HG03460 (cell line): ENCODE data around the gene MAP3K14.

Source experiments
- ATAC-seq: cut with Tn5 transposase; IDR thresholded peaks from one replicate; pipeline ENCODE4 v1.9.1; 2021; ENCODE audit not compliant: unreplicated experiment

Gene MAP3K14

DNA sequence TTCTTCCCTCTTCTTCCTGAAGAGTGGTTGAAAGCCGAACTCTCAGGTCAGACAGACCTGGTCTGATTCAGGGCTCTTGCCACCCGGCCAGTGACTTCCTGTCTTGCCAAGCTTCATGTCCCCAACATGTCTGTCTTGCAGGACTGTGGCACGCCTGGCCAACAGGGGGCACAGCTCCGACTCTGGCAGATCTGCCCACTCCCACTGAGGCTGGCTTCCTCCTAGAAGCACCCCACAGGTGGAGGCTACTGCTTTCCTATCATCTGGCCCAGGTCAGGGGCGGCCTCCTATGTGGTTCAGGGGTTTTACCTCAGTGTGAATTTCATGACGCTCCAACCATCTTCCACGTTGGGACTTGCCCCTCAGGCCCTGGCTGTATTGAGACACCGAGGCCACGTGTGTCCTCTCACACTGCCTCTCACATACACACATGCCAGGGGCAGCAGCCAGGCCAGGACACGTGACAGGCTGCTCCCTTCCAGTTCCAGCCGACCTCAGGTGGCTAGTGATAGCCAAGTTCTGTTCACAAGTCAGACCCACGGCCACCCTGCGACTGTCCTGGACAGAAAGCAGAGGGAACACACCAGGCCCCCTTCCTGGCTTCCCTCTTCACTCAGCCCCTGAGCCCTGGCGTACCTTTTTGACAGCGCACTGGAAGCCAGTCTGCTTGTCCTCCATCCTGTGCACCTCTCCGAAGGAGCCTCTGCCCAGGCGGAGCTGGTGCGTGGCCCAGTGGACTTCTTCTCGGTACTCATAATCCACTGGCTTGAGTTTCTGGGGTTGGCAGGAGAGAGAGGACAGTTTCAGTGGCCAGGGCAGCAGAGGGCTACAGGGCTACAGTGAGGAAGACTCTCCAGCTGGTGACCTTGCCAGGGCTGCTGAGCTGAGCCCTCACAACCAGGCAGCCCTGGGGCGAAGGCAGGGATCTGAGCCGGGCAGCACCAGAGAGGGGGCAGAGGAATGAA lies 32.4 kb downstream of the MAP3K14 start:
- ATAC-seq: no peak

DNA sequence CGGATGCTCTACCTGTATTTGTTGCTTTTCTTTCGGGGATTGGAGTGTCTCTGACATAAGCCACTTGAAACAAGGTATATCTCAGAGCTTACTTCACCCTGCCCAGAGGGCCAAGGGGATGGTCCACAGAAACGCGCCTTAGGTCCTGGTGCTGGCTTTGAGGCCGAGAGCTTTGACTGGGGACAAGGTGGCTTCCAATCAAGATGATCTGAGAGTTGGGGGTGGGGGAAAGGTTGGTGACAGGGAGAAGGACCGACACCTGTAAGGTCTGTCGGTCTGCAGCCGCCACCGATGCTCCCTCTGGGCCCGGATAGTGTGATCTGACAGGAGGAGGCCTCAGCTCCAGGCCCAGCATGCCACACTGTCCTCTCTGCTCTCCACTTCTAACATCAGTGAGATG lies 33.1 kb downstream of the MAP3K14 start:
- no peak for ATAC-seq

DNA sequence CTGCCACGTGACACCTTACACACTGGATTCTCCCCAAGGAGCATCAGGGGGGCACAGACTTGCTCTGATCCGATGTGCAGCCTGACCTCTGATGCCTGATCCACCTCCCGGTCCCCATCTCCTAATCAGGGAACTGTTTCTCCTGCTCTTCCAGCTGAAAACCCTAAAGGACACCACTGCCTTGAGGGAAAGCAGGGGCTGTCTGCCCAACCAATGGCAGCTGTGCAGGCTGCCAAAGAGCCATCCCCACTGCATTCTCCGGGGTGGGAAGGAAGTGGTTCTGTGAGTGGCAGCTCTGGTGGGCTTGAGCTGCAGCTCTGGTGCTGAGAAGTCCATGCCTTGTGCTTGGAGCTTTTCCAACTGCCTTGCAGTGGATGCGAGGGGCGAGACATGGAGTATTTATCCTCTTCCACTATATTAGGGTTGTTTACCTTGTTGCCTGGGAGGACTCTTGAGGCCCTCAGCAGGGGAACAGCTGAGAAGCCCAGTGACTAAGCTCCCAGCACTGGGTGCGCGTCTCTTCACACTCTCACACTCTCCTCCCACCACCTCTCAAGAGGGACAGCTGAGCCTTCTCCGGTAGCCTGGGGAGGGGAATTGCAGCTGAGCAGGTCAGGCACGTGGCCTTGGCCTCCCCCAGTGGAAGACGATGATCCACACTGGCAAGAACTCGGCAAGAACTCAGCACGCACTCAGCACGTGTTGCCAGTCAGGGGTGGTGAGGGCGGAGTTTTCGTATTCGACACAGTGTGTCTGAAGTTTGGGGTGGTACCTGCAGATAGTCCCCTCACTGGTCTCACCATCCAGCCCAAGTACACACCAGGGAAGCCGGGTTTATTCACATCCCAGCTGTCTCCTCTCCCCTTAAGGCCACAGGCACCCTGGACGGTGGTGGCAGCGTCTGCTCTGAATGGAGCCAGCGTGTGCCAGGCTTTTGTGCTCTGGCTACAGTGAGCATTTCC lies 33.9 kb downstream of the MAP3K14 start:
- no peak for ATAC-seq

DNA sequence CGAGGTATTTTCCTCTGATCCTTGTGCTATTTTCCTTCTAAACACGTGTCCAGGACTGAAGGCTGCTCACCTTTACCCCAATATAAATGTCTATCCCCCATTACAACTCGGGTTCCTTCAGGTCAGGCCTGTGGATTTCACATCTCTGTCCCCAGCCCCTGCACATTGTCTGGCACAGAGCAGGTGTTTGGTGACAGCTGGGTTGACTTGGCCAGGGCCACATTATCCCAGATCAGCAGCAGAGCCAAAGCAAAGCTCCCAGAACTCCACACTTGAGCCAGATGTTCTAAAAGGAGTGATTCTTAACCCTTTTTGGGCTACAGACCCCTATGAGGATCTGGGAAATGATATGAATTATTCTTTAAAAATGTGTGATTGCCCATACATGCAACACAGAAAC lies 36.9 kb downstream of the MAP3K14 start:
- no peak for ATAC-seq

DNA sequence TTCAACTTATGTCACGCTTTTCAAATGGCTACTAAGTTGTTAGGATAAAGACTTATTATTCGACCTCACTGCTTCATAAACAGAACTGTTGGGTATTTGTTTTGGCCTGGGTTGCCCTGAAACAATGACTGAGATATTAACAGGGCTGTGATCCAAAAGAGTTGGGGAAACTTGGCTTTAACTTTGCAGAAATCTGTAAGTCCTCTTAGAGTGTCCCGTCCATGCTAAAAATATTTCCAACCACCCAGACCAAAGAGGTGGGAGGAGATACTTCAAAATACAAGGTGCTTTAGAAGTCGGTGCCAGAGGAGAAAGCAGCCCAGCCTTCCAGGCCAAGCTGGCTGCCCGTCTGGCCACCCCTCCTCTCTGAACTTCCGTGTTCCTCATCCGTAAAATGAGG lies 38.8 kb downstream of the MAP3K14 start:
- ATAC-seq: no peak

DNA sequence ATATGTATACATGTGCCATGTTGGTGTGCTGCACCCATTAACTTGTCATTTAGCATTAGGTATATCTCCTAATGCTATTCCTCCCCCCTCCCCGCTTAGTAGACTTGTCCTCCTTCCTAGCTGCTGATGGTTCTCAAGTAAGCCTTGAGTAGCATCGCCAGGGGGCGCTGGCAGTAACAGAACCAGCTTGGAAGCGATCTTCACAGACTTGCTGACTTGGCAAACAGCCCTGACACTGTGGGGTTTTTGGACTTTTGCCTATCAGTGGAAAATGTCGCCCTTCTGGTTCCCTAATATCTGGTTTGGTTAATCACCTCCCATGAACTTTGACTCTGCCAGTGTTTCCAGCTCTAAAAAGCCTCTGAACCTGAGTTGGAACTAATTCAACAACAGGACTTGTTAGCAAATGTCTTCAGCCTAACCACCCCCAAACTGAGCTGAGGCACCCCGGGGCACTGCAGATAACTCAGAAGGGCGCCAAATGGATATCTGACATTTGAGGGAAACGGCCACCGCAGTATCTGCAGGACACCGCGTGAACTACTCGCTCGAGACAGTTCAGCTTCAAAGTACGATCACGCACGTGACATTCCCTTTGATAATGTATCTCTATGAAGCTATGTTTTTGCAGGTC lies 39.5 kb downstream of the MAP3K14 start:
- no peak for ATAC-seq

DNA sequence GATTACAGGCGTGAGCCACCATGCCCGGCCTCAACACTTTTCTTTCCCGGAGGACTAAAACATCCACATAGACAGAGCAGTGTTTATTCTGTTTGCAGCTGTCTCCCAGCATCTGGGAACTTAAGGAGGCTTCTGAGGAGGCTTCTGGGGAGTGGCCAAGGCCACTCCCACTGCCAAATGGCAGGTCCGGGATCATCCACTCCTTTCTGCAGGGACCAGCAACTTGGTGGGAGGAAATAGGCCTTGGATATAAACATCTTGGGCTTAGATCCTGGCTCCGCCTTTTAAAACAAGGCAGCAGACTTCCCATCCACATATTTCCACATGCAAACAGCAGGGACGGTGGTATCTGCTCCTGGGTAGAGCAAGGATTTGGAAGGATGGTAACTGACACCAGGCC lies 40.8 kb downstream of the MAP3K14 start:
- no peak for ATAC-seq

DNA sequence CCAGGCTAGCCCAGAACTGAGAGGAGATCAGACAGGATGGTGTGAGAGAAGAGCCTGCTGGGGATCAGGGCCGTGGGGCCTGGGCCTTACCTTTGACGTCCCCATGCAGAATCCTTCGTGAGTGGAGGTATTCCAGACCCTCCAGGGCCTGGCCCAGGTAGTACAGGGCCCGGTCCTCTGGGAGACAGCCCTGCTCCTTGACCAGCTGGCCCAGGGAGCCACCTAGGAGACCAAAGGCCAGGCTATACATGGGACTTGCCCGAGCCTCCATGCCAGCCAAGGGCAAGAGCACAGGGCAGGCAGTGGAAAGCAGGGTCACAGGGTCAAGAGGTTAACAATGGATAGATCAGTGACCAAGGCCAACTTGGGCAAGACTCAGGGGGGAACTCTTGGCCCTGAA lies 42.8 kb downstream of the MAP3K14 start:
- no peak for ATAC-seq

DNA sequence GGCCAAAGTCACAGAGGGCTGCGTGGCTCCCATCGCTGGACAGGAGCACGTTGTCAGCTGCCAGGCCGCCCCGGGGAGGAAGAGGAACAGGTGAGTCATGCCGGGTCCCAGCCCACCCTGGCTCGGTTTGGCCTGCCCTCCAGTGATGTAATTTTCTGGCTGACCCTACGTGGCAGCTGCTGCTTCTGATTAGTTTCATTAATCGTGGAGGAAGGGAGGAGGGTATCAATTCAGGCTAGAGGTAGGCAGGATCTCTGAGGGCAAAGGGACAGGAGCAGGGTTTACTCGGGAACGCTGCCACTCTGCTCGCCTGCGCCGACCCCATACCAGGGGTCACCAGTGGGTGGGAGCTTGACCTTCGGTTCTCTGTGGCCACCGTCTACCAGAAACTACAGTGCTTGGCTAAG lies 43.3 kb downstream of the MAP3K14 start:
- ATAC-seq: no peak

DNA sequence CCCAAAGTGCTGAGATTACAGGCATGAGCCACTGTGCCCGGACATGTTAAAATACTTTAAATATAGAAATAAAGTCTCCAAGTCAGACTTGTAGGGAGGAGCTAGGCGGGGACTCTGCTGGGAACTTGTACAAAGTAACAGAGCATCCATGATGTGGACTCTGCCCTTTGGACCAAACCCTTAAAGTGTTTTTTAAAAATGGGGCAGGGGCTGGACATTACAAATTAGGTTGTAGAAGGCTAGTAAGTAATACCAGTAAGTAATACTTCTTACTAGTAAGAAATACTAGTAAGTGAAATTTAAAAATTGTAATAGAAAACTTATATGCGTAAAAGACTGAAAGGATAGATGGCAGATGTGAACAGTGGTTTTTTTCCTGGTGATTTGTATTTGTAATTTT lies 45.2 kb downstream of the MAP3K14 start:
- ATAC-seq: no peak

DNA sequence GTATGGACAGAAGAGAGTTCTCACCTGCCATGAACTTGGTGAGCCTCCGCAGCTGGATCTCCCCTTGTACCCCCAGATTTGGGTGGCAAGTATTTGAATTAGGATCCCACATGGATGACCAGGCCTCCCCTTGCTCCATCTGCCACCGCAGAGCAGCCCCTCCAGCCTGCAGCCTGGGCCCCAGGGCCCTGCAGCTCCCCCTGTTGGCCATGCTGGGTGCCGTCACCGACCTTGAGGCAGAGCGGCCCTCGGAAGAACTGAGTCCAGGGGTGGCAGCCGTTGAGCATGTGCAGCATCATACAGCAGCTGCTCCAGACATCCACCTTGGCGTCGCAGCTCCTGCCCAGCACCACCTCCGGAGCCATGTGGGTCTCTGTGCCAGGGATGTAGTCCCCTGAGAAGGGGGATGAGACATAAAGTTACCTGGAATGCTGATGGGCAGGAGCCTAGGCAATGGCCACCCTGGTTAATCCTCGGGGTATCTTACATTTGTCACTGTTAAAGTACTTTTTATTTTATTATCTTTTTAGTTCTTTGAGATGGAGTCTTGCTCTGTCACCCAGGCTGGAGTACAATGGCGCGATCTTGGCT lies 45.9 kb downstream of the MAP3K14 start:
- no peak for ATAC-seq

DNA sequence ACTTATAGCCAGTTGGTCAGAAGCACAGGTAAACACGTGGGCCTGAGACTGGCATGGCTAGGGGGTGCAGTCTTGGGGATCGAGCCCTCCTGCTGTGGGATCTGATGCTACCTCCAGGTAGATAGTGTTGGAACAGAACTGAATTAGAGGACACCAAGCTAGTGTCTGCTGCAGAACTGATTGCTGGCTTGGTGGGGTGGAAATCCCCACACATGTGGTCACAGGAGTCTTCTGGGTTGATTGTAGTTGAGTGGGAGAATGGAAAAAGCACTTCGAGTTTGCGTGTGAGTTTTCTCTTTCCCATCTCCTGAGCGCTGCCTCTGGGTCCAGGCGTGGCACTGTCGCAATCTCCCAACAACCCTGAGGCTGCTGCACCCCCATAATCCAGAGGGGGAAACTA lies 46.9 kb downstream of the MAP3K14 start:
- ATAC-seq: no peak

DNA sequence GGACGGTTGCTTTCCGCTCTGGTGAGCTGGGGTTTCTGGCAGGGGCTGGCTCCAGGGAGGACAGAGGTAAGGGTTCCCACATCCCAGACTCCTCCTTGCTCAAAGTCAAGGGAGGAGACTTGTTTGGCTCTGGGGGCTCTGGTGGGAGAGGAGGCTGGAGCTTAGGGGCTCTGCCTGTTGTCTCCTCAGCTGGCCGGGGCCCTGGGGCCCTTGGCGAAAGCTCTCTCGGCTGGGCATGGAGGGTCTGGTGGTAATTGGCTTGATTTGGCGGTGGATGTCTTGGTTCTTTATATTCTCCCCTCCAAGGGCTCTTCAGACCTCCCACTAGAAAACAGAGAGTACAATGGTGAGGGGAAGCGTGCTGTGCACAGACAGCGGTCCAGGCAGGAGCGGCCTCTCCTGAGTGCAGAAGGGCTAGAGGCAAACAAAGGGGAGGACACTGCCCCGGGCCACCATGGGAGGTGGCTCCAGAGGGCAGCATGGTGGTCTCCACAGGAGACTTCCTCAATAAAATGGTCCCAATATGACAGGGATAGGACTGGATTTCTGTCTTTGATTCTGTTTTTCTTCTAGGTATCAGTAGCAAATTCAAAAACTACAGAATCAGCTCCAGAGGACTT lies 49.3 kb downstream of the MAP3K14 start:
- no peak for ATAC-seq

DNA sequence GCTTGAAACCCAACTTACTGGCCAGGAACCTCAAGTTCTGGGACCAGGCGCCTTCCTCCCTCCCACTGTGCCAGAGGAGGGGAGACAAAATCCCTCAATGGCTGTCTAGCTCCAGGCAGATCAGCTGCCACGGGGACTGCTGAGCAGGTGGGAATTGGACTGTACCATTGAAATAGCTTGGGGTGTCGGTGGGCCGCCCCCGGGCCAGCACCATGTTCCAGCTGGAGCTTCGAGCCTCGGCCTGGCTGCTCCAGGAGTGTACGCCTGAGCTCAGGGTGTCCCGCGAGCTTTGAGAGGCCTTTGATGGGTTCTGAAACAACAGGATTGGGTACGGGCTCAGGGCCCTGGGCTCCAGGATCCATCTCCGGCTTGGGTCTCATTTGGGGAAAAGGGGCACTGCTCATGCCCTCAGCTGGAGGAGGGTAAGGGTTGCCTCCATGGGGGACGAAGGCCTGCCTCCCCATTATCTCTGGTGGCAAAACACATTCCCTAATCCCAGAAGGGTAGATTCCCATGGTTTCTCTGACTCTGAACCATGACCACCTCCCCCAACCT lies 50.4 kb downstream of the MAP3K14 start:
- ATAC-seq: no peak

DNA sequence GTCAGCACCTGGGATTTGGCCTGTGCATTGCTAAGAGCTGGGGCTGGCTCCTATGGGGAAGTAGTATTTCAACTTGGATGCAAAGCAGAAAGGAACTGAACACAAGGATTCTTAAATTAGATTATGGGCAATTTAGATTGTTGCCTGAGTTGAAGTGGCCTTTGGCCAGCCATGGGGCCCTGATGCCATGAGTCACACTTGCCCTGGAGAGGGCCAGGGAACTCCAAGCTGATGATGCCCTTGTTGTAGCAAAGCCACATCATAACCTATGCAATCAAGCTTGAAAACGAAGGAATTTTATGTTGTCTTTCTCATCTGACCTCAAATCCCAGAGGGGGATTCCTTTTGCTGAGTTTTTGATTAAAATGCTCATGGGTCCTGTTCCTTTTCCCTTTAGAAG lies 51.0 kb downstream of the MAP3K14 start:
- no peak for ATAC-seq

DNA sequence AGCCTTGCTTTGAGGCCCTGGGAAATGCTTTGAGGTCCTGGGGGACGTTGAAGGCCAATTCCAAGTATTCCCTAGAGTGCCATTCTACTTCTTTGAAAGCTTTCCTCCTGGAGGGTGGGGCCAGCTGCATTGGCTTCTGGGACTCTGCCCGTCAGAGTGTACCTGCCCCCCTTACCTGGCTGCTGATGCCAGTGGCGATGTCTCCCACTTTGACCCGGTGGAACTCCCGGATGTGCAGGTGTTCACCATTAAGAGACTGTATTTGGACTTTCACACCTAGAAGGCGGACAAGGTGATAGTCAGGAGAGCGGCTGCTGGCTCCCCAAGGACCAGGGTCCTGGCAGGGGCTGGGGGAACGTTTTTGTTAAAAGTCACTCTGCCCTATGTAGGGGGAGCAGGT lies 51.8 kb downstream of the MAP3K14 start:
- no peak for ATAC-seq

DNA sequence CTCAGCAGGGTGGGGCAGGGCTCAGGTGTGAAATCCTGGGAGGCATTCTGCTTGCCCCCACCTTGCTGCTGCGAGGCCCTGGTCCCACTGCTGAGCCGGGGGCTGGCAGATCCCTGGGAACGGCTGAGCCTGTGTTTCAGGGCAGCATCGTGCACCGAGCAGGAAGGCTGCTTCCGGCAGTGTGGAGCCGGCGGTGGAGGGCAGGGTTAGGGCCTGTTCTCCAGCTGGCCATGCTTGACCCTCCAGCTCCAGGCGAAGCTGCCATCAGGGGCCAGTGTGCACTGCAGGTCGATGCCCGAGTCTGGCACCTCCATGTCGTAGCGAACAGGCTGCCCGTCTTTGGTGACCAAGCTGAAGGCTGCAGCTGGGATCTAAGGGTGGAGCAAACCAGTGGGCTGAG lies 52.4 kb downstream of the MAP3K14 start:
- no peak for ATAC-seq

DNA sequence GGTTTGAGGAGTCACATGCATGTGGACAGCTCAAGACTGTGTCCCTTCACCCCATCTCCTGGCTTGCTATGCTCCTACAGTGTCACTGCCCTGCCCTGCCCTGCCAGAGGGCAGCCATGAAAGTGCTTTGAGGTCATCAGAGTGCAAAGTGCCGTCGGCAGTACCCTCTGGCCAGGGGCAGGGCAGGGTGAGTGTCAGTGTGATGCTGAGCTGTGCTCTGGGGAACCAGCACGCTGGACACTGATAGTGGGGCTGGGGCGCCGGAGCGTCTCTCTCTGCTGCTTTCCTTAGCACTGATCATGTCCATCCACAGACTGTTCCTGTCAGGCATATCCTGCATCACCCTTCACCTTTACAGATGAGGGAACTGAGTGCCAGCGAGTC lies 53.4 kb downstream of the MAP3K14 start:
- no peak for ATAC-seq

DNA sequence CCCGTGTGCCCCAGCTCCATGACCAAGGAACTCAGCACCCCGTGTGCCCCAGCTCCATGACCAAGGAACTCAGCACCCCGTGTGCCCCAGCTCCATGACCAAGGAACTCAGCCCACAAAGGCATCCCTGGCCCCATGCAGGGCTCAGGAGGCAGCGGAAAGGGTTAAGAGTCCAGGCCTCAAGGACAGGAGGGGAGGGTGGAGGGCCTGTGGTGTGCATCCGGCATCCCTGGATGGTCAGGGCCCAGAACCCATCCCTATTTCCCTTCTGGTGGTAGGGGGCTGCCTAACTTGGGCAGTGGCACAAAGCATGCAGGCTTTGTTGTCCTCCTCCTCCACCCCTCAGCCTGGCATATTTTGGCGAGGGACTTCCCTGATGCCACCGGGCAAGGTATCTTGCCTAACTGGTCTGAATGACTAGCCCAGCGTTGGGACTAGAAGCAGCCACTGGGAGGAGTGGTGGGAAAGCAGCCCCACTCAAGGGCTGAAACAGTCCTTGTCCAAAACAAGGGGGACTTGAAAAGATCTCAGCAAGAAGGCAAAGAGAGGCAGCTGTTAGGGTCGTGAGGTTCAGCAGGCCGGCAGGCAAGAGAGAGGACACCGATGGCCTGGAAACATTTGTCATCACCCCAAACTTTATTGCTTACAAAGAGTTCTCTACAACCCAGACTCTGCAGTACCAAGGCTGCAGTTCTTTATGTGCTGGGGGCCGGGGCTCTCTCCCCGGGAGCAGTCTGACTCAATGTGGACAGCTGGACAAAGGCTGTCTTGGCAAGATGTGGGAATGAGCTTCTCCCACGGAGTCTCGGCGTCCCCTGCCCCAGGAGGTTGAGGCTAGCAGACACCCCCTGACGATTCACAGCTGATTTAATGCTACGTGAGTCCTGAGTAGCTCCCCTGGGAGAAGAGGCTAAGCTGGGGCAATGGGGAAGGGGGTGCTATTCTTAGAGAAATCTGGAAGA lies 54.0 kb downstream of the MAP3K14 start:
- no peak for ATAC-seq
